Measurements from ENCODE around the gene USP54.
A peak's percentile ranks its signal among the peaks of the same experiment; 100 is the strongest.
"Not testable (repeated sequence)": the region's sequence is repeated elsewhere in the genome, so short reads cannot be mapped to it uniquely, and the experiment has no call there.

USP54 gene, protein sequence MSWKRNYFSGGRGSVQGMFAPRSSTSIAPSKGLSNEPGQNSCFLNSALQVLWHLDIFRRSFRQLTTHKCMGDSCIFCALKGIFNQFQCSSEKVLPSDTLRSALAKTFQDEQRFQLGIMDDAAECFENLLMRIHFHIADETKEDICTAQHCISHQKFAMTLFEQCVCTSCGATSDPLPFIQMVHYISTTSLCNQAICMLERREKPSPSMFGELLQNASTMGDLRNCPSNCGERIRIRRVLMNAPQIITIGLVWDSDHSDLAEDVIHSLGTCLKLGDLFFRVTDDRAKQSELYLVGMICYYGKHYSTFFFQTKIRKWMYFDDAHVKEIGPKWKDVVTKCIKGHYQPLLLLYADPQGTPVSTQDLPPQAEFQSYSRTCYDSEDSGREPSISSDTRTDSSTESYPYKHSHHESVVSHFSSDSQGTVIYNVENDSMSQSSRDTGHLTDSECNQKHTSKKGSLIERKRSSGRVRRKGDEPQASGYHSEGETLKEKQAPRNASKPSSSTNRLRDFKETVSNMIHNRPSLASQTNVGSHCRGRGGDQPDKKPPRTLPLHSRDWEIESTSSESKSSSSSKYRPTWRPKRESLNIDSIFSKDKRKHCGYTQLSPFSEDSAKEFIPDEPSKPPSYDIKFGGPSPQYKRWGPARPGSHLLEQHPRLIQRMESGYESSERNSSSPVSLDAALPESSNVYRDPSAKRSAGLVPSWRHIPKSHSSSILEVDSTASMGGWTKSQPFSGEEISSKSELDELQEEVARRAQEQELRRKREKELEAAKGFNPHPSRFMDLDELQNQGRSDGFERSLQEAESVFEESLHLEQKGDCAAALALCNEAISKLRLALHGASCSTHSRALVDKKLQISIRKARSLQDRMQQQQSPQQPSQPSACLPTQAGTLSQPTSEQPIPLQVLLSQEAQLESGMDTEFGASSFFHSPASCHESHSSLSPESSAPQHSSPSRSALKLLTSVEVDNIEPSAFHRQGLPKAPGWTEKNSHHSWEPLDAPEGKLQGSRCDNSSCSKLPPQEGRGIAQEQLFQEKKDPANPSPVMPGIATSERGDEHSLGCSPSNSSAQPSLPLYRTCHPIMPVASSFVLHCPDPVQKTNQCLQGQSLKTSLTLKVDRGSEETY (N-terminal part only)

GRCh38 chr10:73590881-73591799, at the start of gene USP54:
TSS of gene USP54 (minus strand) at chr10:73591342. CDS start at chr10:73575658, 15,684 bp downstream.
- no peak for DNase-seq

- DNase-seq: no peak
These were observed 48.1 kb upstream of the USP54 start for GRCh38 chr10:73639286-73639685.

GRCh38 chr10:73635781-73636180, 44.6 kb upstream of the USP54 start:
- DNase-seq: no peak

GRCh38 chr10:73634421-73634820, 43.3 kb upstream of the USP54 start:
- DNase-seq: no peak

DNA sequence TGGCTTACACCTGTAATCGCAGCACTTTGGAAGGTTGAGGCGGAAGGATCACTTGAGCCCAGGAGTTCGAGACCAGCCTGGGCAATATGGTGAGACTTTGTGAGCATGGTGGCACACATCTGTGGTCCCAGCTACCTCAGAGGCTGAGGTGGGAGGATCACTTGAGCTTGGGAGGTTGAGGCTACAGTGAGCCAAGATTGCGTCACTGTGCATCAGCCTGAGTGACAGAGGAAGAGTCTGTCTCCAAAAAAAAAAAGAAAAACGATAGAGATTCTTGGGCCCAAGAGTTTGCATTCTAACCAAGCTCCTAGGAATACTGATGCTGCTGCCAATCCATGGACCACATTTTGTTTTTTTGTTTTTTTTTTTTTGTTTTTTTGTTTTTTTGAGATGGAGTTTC, 38.0 kb upstream of the USP54 start:
- no peak for DNase-seq

DNA sequence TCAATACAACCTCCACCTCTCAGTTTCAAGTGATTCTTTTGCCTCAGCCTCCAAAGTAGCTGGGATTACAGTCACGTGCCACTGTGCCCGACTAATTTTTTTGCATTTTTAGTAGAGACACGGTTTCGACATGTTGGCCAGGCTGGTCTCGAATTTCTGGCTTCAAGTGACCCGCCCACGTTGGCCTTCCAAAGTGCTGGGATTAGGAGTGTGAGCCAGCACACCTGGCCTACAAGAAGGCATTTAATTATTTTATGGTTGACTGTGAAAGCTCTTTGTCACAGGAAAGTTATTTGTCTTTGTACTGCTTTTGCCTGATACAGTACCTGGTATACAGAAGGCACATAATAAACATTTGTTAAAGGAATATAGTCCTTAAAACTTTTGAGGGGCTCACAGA, 37.3 kb upstream of the USP54 start:
- no peak for DNase-seq

GRCh38 chr10:73627300-73627699, 36.2 kb upstream of the USP54 start:
- no peak for DNase-seq

GRCh38 chr10:73625884-73626752, 35.0 kb upstream of the USP54 start:
- DNase-seq: peak; percentile 92

DNA sequence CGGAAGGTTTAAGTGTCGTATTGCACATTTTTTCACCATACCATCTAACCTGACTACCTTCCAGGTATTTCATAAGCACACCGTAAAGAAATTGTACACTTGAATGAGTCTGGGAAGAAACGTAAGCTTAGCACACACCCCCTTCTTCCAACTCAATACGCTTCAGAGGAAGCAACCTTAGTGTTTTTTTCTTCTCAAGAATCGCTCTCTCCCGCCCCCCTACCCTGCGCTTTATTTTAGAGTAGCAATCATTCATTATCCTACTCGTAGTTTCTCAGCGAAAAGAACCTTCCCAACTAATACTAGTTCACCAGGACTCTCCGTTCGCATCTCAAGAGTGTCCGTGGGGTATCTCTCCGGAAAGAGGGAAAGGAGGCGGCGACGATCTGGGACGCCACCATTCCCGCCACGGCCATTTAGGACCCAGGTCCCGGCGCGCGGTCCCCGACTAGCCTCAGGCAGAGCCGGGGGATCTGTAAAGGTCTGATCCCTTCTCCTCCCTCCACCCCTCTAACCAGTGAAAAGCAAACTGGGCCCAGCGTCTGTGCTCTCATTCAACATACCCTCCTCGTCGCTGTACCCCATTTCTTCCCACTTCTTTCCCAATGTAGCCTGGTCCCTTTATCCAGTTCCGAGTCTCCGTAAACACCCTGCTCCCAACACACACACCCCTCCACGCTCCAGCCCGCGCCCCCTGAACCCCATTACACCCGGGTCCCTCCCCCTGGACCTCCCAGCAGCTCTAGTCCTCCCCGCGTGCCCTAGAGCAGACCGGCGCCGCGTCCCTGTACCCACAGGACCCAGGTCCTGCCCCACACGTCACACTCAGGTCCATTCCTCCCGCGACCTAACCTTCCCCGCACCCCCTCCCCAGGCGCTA, 34.1 kb upstream of the USP54 start:
- DNase-seq: no peak

DNA sequence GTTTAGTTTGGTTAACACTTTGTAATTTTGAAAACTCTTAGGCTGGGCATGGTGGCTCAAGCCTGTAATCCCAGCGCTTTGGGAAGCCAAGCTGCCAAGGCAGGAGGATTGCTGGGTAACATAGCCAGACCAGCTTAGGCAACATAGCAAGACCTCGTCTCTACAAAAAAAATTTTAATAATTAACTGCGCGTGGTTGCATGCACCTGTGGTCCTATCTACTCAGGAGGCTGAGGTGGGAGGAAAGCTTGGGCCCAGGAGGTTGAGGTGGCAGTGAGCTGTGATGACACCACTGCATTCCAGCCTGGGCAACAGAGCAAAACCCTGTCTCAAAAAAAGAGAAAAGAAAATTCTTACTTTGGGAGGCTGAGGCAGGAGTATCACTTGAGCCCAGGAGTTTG, 31.9 kb upstream of the USP54 start:
- no peak for DNase-seq

DNA sequence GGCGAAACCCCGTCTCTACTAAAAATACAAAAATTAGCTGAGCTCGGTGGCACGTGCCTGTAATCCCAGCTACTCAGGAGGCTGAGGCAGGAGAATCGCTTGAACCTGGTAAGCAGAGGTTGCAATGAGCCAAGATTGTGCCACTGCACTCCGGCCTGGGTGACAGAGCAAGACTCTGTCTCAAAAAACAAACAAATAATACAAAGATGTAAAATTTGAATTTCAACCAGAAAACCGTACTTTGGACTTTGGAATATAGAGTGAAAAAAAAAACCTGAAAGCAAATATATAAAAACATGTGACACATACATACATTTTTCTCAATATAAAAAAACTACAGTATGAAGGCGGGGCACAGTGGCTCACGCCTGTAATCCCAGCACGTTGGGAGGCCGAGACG, 29.8 kb upstream of the USP54 start:
- not testable (repeated sequence) for DNase-seq

DNA sequence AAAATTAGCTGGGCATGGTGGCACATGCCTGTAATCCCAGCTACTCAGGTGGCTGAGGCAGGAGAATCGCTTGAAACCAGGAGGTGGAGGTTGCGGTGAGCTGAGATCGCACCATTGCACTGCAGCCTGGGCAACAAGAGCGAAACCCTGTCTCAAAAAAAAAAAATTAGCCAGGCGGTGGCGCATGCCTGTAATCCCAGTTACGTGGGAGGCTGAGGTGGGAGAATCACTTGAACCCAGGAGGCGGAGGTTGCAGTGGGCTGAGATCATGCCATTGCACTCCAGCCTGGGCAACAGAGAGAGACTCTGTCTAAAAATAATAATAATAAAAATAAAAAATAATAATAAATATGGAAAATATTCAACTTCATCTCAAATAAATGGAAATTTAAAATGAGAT, 26.0 kb upstream of the USP54 start:
- DNase-seq: not testable (repeated sequence)

- DNase-seq: no peak
These were observed 23.6 kb upstream of the USP54 start for GRCh38 chr10:73614720-73615119.

DNA sequence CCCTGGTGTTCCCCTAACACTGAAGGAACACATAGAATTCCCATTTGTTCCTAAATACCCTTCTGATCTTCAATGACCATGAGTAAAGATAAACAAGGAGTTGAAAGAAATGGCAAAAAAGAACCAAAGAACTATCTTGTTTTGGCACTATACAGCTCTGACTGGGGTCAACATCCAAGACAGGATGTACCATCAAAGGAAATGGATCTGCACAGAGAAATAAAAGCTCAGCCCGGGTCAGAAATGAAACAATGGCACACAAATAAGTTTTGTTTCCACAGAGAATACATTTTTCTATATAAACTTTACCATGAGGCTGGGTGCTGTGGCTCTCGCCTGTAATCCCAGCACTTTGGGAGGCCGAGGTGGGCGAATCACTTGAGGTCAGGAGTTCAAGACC, 18.0 kb upstream of the USP54 start:
- DNase-seq: no peak

DNA sequence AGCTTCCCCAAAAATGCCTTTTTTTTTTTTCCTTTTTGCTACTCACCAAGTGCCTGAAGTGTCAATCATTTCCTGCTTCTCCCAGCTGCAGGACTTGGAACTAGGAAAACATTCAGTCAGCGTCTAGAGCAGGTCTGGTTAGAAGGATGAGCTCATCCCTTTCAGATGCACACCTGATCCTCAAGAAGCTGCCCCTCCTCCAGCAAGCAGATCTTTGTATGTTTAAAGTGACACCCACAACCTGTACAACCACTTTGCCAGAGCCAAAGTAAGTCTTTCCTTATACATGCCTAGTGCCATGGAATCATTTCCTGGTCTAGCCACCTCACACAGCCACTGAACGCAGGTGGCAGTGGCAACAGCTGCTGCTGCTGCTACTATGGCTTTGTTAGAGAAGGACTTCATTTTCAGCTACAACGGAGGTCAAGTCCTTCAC, 10.4 kb upstream of the USP54 start:
- no peak for DNase-seq

GRCh38 chr10:73597346-73597745, 6.2 kb upstream of the USP54 start:
- DNase-seq: no peak

- no peak for DNase-seq
These were observed 2.7 kb upstream of the USP54 start for GRCh38 chr10:73593812-73594211.

DNA sequence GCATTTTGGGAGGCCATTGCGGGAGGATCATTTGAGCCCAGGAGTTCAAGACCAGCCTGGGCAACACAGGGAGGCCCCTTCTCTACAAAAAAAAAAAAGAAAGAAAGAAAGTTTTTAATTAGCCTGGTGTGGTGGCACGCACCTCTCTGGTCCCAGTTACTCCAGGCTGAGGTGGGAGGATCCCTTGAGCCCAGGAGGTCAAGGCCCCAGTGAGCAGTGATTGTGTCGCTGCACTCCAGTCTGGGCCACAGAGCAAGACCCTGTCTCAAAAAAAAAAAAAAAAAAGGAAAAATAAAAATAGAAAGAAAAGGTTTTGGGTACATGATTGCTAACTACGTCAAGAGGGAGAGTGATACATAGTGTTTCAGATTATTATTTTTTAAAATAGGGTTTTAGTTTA, 2.0 kb upstream of the USP54 start:
- DNase-seq: no peak

GRCh38 chr10:73591935-73592699, 975 bp upstream of the USP54 start:
- DNase-seq: no peak

Data from activated naive CD4-positive, alpha-beta T cell treated with Interleukin-2 at 50 U/mL for 16 hours (primary cell).